Measurements from ENCODE around the gene LAMP5. TPM values are rescaled to one million over a fixed set of nuclear protein-coding genes. Genes with fewer than 3 reads are reported as not detected.

LAMP5 gene
- total RNA-seq, 1 donor from 2014 or later = 2.3 TPM

DNA sequence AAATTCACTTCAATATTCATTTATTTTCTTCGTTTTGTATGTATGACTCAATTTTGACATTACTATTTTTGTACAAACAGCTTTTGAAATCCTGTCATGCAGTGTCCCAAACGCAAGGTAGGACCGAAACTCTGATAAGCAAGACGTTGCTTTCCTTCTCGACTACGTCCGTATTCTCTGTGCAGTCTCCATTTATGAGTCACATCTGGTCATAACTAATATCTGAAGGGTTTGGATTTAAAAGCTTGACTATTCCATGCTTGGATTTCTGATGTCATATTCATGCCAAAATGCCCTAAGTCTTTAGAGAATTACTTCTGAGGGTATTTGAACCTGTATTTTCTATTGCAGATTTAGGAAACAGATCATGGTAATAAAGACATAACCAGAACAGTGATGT lies 37.8 kb upstream of the LAMP5 start:
- H3K36me3 Mint-ChIP-seq (ENCODE audit: low read depth, unreplicated experiment) = peaks cover 6% of the 10 kb centered on the region
- H3K27ac ChIP-seq (ENCODE audit: low read depth, low read length) = no peak overlapping the region
- no peaks in the 10 kb centered on the region for H4K20me1 ChIP-seq (ENCODE audit: insufficient read depth, low read length)
- DNase-seq (ENCODE audit: low read depth) = no peak
- no peak overlapping the region for H3K4me3 Mint-ChIP-seq (ENCODE audit: unreplicated experiment)
- no peaks in the 10 kb centered on the region for H3K79me2 ChIP-seq (ENCODE audit: insufficient read depth, low read length)
- H3K4me3 ChIP-seq (ENCODE audit: insufficient read depth, low read depth, low read length) = no peak overlapping the region
- H3K4me1 Mint-ChIP-seq (ENCODE audit: low read depth, unreplicated experiment) = peaks cover 6% of the 10 kb centered on the region
- no peaks in the 10 kb centered on the region for H3K9me3 ChIP-seq (ENCODE audit: insufficient read depth, low read depth, low read length)
- no peaks in the 10 kb centered on the region for H3K4me1 ChIP-seq (ENCODE audit: insufficient read depth, low read length)
- FAIRE-seq = no peak
- no peak overlapping the region for H3K9ac ChIP-seq (ENCODE audit: low read length)
- no peak overlapping the region for H3K4me2 ChIP-seq (ENCODE audit: low read length)
- no peak overlapping the region for H2AFZ ChIP-seq (ENCODE audit: low read depth, low read length)
- TF ChIP-seq CTCF (IDR thresholded peaks at IDR 0.05; ENCODE audit: insufficient read depth, low read depth, low read length) = no peak
- no peak for TF ChIP-seq EZH2 (IDR thresholded peaks at IDR 0.05; ENCODE audit: insufficient read depth, low read length)
- no peaks in the 10 kb centered on the region for H3K27me3 ChIP-seq (ENCODE audit: insufficient read depth, low read length)
- H3K27me3 Mint-ChIP-seq (ENCODE audit: low read depth, unreplicated experiment) = no peaks in the 10 kb centered on the region
- no peaks in the 10 kb centered on the region for H3K36me3 ChIP-seq (ENCODE audit: insufficient read depth, low read length)
- no peaks in the 10 kb centered on the region for H3K9me3 Mint-ChIP-seq (ENCODE audit: unreplicated experiment)
- no peak overlapping the region for H3K27ac Mint-ChIP-seq (ENCODE audit: unreplicated experiment)

GRCh38 chr20:9478771-9479170 lies 35.6 kb upstream of the LAMP5 start:
- DNase-seq (ENCODE audit: low read depth) = no peak
- Histone ChIP-seq H3K9ac (ENCODE audit: low read length) (no peak overlapping the region), H3K27ac (ENCODE audit: low read depth, low read length) (no peak overlapping the region), H2AFZ (ENCODE audit: low read depth, low read length) (no peak overlapping the region), H3K4me1 (ENCODE audit: insufficient read depth, low read length) (no peaks in the 10 kb centered on the region), H4K20me1 (ENCODE audit: insufficient read depth, low read length) (no peaks in the 10 kb centered on the region), H3K4me2 (ENCODE audit: low read length) (no peak overlapping the region), H3K79me2 (ENCODE audit: insufficient read depth, low read length) (no peaks in the 10 kb centered on the region), H3K36me3 (ENCODE audit: insufficient read depth, low read length) (no peaks in the 10 kb centered on the region), H3K4me3 (ENCODE audit: insufficient read depth, low read depth, low read length) (no peak overlapping the region), H3K27me3 (ENCODE audit: insufficient read depth, low read length) (no peaks in the 10 kb centered on the region), H3K9me3 (ENCODE audit: insufficient read depth, low read depth, low read length) (no peaks in the 10 kb centered on the region)
- Mint-ChIP-seq H3K9me3 (ENCODE audit: unreplicated experiment) (no peaks in the 10 kb centered on the region), H3K4me1 (ENCODE audit: low read depth, unreplicated experiment) (peaks cover 6% of the 10 kb centered on the region), H3K27me3 (ENCODE audit: low read depth, unreplicated experiment) (no peaks in the 10 kb centered on the region), H3K4me3 (ENCODE audit: unreplicated experiment) (no peak overlapping the region), H3K36me3 (ENCODE audit: low read depth, unreplicated experiment) (peaks cover 6% of the 10 kb centered on the region), H3K27ac (ENCODE audit: unreplicated experiment) (no peak overlapping the region)
- FAIRE-seq = no peak
- TF ChIP-seq EZH2 (IDR thresholded peaks at IDR 0.05; ENCODE audit: insufficient read depth, low read length) (no peak), CTCF (IDR thresholded peaks at IDR 0.05; ENCODE audit: insufficient read depth, low read depth, low read length) (no peak)

DNA sequence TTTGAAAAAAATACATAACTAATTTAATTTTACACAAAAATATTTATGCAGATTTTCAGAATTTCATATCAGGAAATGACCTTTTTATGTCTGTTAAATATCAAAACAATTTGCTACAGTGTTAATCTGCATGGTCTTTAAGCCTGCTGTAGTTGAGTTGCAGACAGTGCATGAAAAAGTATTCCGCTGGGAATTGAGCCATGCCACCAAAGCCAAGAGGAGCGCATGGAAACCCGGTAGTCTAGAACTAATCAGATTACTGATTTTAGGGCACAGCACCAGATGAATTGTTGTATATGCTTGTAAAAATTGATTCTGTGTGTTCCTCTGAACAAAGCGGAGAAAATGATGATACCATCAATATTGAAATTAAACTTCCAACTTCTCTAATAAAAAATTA lies 34.3 kb upstream of the LAMP5 start:
- no peak overlapping the region for H3K9ac ChIP-seq (ENCODE audit: low read length)
- Mint-ChIP-seq H3K4me1 (ENCODE audit: low read depth, unreplicated experiment) (peaks cover 6% of the 10 kb centered on the region), H3K4me3 (ENCODE audit: unreplicated experiment) (no peak overlapping the region), H3K9me3 (ENCODE audit: unreplicated experiment) (no peaks in the 10 kb centered on the region), H3K36me3 (ENCODE audit: low read depth, unreplicated experiment) (peaks cover 6% of the 10 kb centered on the region), H3K27ac (ENCODE audit: unreplicated experiment) (no peak overlapping the region), H3K27me3 (ENCODE audit: low read depth, unreplicated experiment) (no peaks in the 10 kb centered on the region)
- no peak overlapping the region for H2AFZ ChIP-seq (ENCODE audit: low read depth, low read length)
- TF ChIP-seq EZH2 (IDR thresholded peaks at IDR 0.05; ENCODE audit: insufficient read depth, low read length) (no peak), CTCF (IDR thresholded peaks at IDR 0.05; ENCODE audit: insufficient read depth, low read depth, low read length) (no peak)
- H3K4me3 ChIP-seq (ENCODE audit: insufficient read depth, low read depth, low read length) = no peak overlapping the region
- no peak for FAIRE-seq
- H4K20me1 ChIP-seq (ENCODE audit: insufficient read depth, low read length) = no peaks in the 10 kb centered on the region
- H3K4me1 ChIP-seq (ENCODE audit: insufficient read depth, low read length) = no peaks in the 10 kb centered on the region
- H3K27ac ChIP-seq (ENCODE audit: low read depth, low read length) = no peak overlapping the region
- H3K27me3 ChIP-seq (ENCODE audit: insufficient read depth, low read length) = no peaks in the 10 kb centered on the region
- DNase-seq (ENCODE audit: low read depth) = no peak
- H3K9me3 ChIP-seq (ENCODE audit: insufficient read depth, low read depth, low read length) = no peaks in the 10 kb centered on the region
- no peaks in the 10 kb centered on the region for H3K79me2 ChIP-seq (ENCODE audit: insufficient read depth, low read length)
- no peak overlapping the region for H3K4me2 ChIP-seq (ENCODE audit: low read length)
- no peaks in the 10 kb centered on the region for H3K36me3 ChIP-seq (ENCODE audit: insufficient read depth, low read length)
